Stomach (tissue), 9 donors: ENCODE results near the gene NAV3. TPM values are rescaled to one million over a fixed set of nuclear protein-coding genes. Genes with fewer than 3 reads are reported as not detected.

Source experiments
- DNase-seq, 2 donors: peaks; one replicate each; pipeline versions ENCODE4 v3.0.0 to v3.0.0-alpha.2; 2013 to 2019
- H3K27ac ChIP-seq, 5 donors: fragments of 200-600 bp in 4 of 5; sonication (generic) in 4 of 5; one replicate each; pipeline ENCODE4 v1.5.1; 2013 to 2019; ENCODE audit warnings: mild to moderate bottlenecking in 1 of 5, moderate library complexity in 1 of 5
- H3K27me3 ChIP-seq, 3 donors: fragments of 200-600 bp; sonication (generic); one replicate each; pipeline ENCODE4 v1.5.1; 2017 to 2019; ENCODE audit warnings: mixed run types in 1 of 3
- H3K36me3 ChIP-seq, 4 donors: fragments of 200-600 bp; sonication (generic); 1 replicate in 3 of 4; 2 replicates in 1 of 4; pipeline ENCODE4 v1.5.1; 2016 to 2019
- H3K4me1 ChIP-seq, 4 donors: fragments of 200-600 bp; sonication (generic); one replicate each; pipeline ENCODE4 v1.5.1; 2016 to 2019
- H3K4me3 ChIP-seq, 4 donors: fragments of 200-600 bp; sonication (generic) in 3 of 4; one replicate each; pipeline ENCODE4 v1.5.1; 2016 to 2019; ENCODE audit warnings: mild to moderate bottlenecking in 1 of 4
- H3K9me3 ChIP-seq, 4 donors: fragments of 200-600 bp; sonication (generic); one replicate each; pipeline ENCODE4 v1.5.1; 2016 to 2019
- EP300 ChIP-seq: sonication (generic); formaldehyde crosslinking; IDR thresholded peaks from one replicate; pipeline ENCODE4 v1.6.1; 2017; ENCODE audit warnings: antibody characterized with exemption
- POLR2A ChIP-seq, 4 donors: fragments of 450-650 bp; IDR thresholded peaks; one replicate each; pipeline ENCODE4 v1.6.1; 2016; ENCODE audit warnings: antibody characterized with exemption in 4 of 4, control low read depth in 2 of 4, mild to moderate bottlenecking in 1 of 4, moderate library complexity in 1 of 4
- POLR2AphosphoS5 ChIP-seq, 3 donors: sonication (generic); formaldehyde crosslinking; IDR thresholded peaks; one replicate each; pipeline ENCODE4 v1.6.1; 2016; ENCODE audit warnings: antibody characterized with exemption in 3 of 3
- WGBS, 5 donors: extraction: QIAGEN DNeasy Blood & Tissue Kit in 3 of 5; methylation state at CpG; one replicate each; pipeline versions ENCODE4 v1.1.5 to v1.1.7; 2013 to 2018; 5-methylcytosine and 5-hydroxymethylcytosine counted together
- intact Hi-C: fragments of 100-400 bp; cut with DNase I; formaldehyde crosslinking; loops from one replicate; pipeline ENCODE4 v1.15.1; 2023; ENCODE audit warnings: low total_unique reads
- polyA plus RNA-seq, 3 donors: library from polyadenylated mRNA; stranded (reverse); fragments of 200-250 nt; gene quantifications; one replicate each; pipeline ENCODE4 v1.2.3, GENCODE V29; 2013
- total RNA-seq, 5 donors: library from RNA; depleted of rRNA; stranded (reverse); fragments of >200 nt; gene quantifications; one replicate each; pipeline versions ENCODE4 v1.1.0 to v1.2.3, GENCODE V29; 2014 to 2016
- TF ChIP-seq, protein P1 (sequence below), 7 experiments: fragments of 450-650 bp in 4 of 7; fragments of 200-600 bp in 3 of 7; sonication (generic) in 3 of 7; IDR thresholded peaks; one replicate each; pipeline ENCODE4 v1.5.1; 2016 to 2019; ENCODE audit warnings: antibody characterized with exemption in 7 of 7, control low read depth in 2 of 7, mild to moderate bottlenecking in 1 of 7
- donor health status: healthy with polysubstance abuse.
- donor health status: Bipolar disorder and iron deficiency.
- donor health status: healthy.

Gene NAV3
- total and polyA plus RNA-seq, 8 donors: 0.15 to 18.9 (median 2.2) TPM

DNA sequence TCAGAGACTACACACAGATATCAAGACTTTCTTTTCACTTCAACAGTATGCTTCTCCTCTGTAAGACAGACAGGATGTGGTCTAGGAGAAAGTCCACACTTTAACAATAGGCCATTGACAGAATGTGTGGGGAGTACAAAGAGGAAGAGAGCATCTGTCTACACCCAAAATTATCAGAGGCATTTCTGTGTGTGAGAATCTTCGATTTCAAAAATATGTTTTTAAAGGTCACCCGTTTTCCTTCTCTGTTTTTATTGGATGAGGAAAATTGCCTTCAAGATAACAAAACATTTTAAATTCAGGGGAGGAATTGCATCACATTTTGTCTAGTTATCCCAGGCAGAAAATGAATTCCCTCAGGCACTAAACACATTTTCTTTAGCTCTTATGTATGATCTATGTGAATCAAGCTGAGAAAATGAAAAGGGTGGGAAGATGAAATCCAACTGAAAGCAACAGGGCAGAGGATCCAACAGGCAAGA is 16.4 kb downstream of the NAV3 start:
- Histone ChIP-seq H3K9me3 (no peaks in the 10 kb centered on the region), H3K36me3 (no peaks in the 10 kb centered on the region), H3K27me3 (no peaks in the 10 kb centered on the region), H3K4me3 (no peak overlapping the region), H3K4me1 (peaks cover 0 to 17% (median 9%) of the 10 kb centered on the region in 4 donors), H3K27ac (peak overlapping the region in 1 of 5 donors; percentile 21)
- WGBS, 5 donors: 62 to 74% (median 71%) methylated on average over 2 of the region's 2 CpGs
- no peak for DNase-seq
- intact Hi-C loops: no loop called here
- TF ChIP-seq, protein P1, sequence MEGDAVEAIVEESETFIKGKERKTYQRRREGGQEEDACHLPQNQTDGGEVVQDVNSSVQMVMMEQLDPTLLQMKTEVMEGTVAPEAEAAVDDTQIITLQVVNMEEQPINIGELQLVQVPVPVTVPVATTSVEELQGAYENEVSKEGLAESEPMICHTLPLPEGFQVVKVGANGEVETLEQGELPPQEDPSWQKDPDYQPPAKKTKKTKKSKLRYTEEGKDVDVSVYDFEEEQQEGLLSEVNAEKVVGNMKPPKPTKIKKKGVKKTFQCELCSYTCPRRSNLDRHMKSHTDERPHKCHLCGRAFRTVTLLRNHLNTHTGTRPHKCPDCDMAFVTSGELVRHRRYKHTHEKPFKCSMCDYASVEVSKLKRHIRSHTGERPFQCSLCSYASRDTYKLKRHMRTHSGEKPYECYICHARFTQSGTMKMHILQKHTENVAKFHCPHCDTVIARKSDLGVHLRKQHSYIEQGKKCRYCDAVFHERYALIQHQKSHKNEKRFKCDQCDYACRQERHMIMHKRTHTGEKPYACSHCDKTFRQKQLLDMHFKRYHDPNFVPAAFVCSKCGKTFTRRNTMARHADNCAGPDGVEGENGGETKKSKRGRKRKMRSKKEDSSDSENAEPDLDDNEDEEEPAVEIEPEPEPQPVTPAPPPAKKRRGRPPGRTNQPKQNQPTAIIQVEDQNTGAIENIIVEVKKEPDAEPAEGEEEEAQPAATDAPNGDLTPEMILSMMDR (IDR thresholded peaks at IDR 0.05): no peak
- no peak for TF ChIP-seq EP300
- TF ChIP-seq POLR2A (IDR thresholded peaks at IDR 0.05): no peak
- no peak for TF ChIP-seq POLR2AphosphoS5 (IDR thresholded peaks at IDR 0.05)

DNA sequence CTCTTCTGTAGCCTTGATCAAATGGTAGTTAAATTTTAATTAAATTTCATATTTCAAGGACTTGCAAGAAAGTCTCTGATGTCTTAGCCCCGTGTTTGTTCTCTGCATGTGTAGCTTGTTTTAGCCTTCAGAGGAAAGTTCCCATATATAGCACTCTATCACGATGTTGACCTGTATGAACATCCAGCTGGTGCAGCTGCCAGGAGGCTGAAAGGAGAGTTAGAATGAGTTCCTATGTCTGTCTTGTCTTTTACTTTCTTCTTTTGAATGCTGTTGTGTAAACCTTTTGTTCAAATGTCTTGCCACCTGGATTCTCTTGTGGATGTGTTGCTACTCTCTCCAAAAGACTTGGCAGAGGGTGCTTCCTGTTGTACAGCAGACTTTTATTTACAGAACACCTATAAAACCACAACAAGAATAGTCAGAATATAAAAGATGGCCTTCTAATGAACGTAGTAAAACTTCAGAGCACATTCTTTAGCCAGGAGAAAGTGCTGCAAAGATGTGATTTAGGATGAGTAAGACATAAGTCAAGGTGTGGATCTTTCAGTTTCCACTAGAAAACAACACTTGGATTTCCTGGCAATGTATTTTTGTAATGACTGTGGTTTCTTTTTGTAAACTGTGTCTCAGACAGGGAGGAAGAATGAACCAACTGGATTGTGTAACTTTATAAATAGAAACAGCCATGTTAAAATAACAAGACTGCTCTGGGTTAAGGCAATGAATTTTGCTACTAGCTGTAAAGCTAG is 17.2 kb downstream of the NAV3 start:
- H3K9me3 ChIP-seq: no peaks in the 10 kb centered on the region
- H3K4me3 ChIP-seq: no peak overlapping the region
- 29 to 36% (median 32%) methylated on average over 3 of the region's 3 CpGs for WGBS, 5 donors
- peaks cover 0 to 17% (median 9%) of the 10 kb centered on the region in 4 donors for H3K4me1 ChIP-seq
- no peak for DNase-seq
- TF ChIP-seq EP300 (no peak), POLR2AphosphoS5 (IDR thresholded peaks at IDR 0.05) (peak in 1 of 3 donors; percentile 13), POLR2A (IDR thresholded peaks at IDR 0.05) (no peak)
- H3K27ac ChIP-seq: peak overlapping the region in 3 of 5 donors; percentile 2 to 44 (median 21)
- intact Hi-C loops: no loop called here
- no peaks in the 10 kb centered on the region for H3K27me3 ChIP-seq
- H3K36me3 ChIP-seq: no peaks in the 10 kb centered on the region

DNA sequence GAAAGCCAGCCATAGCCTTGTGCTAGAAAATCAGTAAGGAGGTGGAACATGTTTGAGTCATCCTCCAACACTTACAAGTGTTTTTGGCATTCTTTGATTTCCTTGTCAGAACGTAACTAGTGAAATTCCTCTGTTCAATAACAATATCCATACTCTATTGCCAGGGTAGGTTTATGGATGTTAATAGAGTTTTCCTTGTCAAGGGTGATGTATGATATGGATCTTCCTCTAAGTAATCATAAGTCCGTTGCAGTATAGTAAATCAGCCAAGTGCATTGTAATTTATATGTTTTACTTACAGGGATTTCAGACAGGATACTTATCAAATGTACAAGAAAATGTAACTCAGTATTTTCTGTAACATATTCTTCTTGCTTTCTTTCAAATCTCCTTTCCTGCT is 19.4 kb downstream of the NAV3 start:
- intact Hi-C loops: no loop called here
- no peak for DNase-seq
- TF ChIP-seq POLR2A (IDR thresholded peaks at IDR 0.05): no peak
- TF ChIP-seq POLR2AphosphoS5 (IDR thresholded peaks at IDR 0.05): no peak
- TF ChIP-seq, protein P1 (IDR thresholded peaks at IDR 0.05): no peak
- no peak for TF ChIP-seq EP300
- no peaks in the 10 kb centered on the region for H3K36me3 ChIP-seq
- WGBS, 5 donors: 77 to 86% (median 82%) methylated on average over 2 of the region's 2 CpGs
- no peak overlapping the region for H3K27ac ChIP-seq
- H3K4me3 ChIP-seq: no peak overlapping the region
- no peaks in the 10 kb centered on the region for H3K9me3 ChIP-seq
- peaks cover 0 to 17% (median 9%) of the 10 kb centered on the region in 4 donors for H3K4me1 ChIP-seq
- no peaks in the 10 kb centered on the region for H3K27me3 ChIP-seq

DNA sequence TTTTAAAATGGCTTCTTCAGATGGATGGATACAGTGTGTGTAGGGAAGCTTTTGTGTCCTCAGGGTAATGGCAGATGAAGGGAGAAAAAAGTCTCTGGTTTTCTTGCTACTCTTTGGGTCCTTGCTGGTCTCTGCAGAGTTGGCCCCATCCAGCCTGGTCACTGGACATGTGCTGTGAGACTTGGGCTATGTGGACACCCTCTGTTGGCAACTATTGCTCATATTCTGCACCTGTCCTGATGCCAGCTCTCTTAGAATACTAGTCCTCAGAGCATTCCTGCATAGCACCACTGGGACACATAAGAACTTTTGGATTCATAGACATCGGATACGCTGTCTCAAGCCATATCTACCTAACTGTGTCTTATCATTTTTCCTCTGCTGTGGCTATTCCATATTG is 20.0 kb downstream of the NAV3 start:
- intact Hi-C loops: no loop called here
- Histone ChIP-seq H3K9me3 (no peaks in the 10 kb centered on the region), H3K36me3 (no peaks in the 10 kb centered on the region), H3K4me1 (peaks cover 0 to 17% (median 9%) of the 10 kb centered on the region in 4 donors), H3K4me3 (no peak overlapping the region), H3K27ac (no peak overlapping the region), H3K27me3 (no peaks in the 10 kb centered on the region)
- 97 to 100% (median 100%) methylated on average over 2 of the region's 2 CpGs for WGBS, 5 donors
- TF ChIP-seq EP300 (no peak), POLR2AphosphoS5 (IDR thresholded peaks at IDR 0.05) (no peak), POLR2A (IDR thresholded peaks at IDR 0.05) (no peak)
- TF ChIP-seq, protein P1 (IDR thresholded peaks at IDR 0.05): no peak
- DNase-seq: no peak

DNA sequence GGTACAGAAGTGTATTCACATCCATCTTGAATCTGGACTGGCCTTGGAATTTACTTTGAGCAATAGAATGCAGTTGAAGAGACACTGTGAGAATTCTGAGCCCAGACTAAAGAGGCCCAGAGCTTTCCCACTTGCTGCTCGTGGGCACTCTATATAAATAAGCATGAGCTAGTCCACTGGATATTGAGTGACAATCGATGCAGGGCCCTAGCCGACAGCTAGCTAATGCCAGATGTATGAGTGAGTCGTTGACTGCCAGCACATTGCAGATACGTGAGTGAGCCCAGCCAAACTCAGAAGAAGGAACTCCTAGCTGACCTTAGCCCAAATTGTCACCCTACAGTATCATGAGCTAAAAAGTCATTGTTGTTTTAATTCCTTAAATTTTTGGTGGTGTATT is 24.9 kb downstream of the NAV3 start:
- intact Hi-C loops: no loop called here
- H3K9me3 ChIP-seq: no peaks in the 10 kb centered on the region
- 78 to 87% (median 82%) methylated on average over 5 of the region's 5 CpGs for WGBS, 5 donors
- no peak overlapping the region for H3K27ac ChIP-seq
- H3K4me3 ChIP-seq: no peak overlapping the region
- no peak for DNase-seq
- H3K4me1 ChIP-seq: no peaks in the 10 kb centered on the region
- TF ChIP-seq POLR2AphosphoS5 (IDR thresholded peaks at IDR 0.05) (no peak), EP300 (no peak), POLR2A (IDR thresholded peaks at IDR 0.05) (no peak)
- TF ChIP-seq, protein P1 (IDR thresholded peaks at IDR 0.05): no peak
- H3K36me3 ChIP-seq: no peaks in the 10 kb centered on the region
- no peaks in the 10 kb centered on the region for H3K27me3 ChIP-seq
